Upper lobe of left lung (tissue), 4 donors: ENCODE measurements around the gene GNAZ.

Experiments used
- POLR2AphosphoS5 ChIP-seq, 2 donors: sonication (generic); formaldehyde crosslinking; IDR thresholded peaks; one replicate each; pipeline ENCODE4 v1.5.1; 2017; ENCODE audit warnings: antibody characterized with exemption in 2 of 2
- TF ChIP-seq, protein P1 (sequence below), 6 experiments: fragments of 450-650 bp in 4 of 6; fragments of 200-600 bp in 2 of 6; sonication (generic) in 2 of 6; IDR thresholded peaks; one replicate each; pipeline ENCODE4 v1.5.1; 2016 to 2019; ENCODE audit warnings: antibody characterized with exemption in 6 of 6

DNA sequence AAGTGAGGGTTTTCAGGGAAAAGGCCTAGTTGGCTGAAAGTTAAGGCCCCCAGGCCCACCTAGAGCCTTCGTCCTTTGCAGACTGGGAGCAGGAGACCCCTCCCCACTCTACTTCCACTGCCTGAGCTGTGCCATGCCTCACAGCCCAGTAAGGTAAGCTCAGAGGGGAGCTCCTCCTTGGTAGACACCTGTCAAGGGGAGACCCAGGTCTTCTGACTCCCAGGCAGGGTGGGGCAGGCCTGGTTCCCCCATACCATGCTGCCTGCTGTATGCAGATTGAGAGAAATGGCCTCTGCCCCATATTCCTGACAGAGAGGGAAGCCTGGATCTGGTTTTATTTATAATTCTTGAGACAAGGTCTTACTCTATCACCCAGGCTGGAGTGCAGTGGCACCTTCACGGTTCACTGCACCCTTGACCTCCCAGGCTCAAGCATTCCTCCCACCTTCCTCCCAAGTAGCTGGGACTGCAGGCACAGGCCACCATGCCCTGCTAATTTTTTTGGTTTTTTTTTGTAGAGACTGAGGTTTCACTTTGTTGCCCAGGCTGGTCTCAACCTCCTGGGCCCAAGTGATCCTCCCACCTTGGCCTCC lies 75.7 kb downstream of the GNAZ start:
- TF ChIP-seq, protein P1, sequence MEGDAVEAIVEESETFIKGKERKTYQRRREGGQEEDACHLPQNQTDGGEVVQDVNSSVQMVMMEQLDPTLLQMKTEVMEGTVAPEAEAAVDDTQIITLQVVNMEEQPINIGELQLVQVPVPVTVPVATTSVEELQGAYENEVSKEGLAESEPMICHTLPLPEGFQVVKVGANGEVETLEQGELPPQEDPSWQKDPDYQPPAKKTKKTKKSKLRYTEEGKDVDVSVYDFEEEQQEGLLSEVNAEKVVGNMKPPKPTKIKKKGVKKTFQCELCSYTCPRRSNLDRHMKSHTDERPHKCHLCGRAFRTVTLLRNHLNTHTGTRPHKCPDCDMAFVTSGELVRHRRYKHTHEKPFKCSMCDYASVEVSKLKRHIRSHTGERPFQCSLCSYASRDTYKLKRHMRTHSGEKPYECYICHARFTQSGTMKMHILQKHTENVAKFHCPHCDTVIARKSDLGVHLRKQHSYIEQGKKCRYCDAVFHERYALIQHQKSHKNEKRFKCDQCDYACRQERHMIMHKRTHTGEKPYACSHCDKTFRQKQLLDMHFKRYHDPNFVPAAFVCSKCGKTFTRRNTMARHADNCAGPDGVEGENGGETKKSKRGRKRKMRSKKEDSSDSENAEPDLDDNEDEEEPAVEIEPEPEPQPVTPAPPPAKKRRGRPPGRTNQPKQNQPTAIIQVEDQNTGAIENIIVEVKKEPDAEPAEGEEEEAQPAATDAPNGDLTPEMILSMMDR (IDR thresholded peaks at IDR 0.05), result no peak
- no peak for TF ChIP-seq POLR2AphosphoS5 (IDR thresholded peaks at IDR 0.05)
